Activated T-helper 1 cell treated with anti-CD3 and anti-CD28 coated beads, Interleukin-12 subunit alpha, Interleukin-12 subunit beta, Interleukin-2, Interleukin-4 antibody, amounts not matched to agents 30 ng/mL and 10 ng/mL and 1 ng/mL, durations not matched to agents 14 hours and 24 hours and 36 hours (primary cell): Measurements from ENCODE around the gene KRT84. TPM values are rescaled to one million over a fixed set of nuclear protein-coding genes. Genes with fewer than 3 reads are reported as not detected.
A peak's percentile ranks its signal among the peaks of the same experiment; 100 is the strongest.

Source experiments
- DNase-seq: peaks from one replicate; pipeline ENCODE4 v3.0.0; 2021; ENCODE audit warnings: low spot score
- H3K27ac Mint-ChIP-seq: one replicate; pipeline ENCODE4 v1.8.0; 2021; ENCODE audit warnings: mild to moderate bottlenecking, mixed read lengths
- H3K27me3 Mint-ChIP-seq: one replicate; pipeline ENCODE4 v1.8.0; 2022; ENCODE audit warnings: mild to moderate bottlenecking, moderate library complexity, mixed read lengths; ENCODE audit not compliant: insufficient read depth
- H3K36me3 Mint-ChIP-seq: one replicate; pipeline ENCODE4 v1.8.0; 2021; ENCODE audit warnings: low read depth, mixed read lengths
- H3K4me1 Mint-ChIP-seq: one replicate; pipeline ENCODE4 v1.8.0; 2021; ENCODE audit warnings: low read depth, mixed read lengths
- H3K4me3 Mint-ChIP-seq: one replicate; pipeline ENCODE4 v1.8.0; 2021; ENCODE audit warnings: mild to moderate bottlenecking, moderate library complexity, mixed read lengths
- H3K9me3 Mint-ChIP-seq: one replicate; pipeline ENCODE4 v1.8.0; 2021; ENCODE audit warnings: mixed read lengths
- intact Hi-C: fragments of 100-400 bp; cut with micrococcal nuclease; formaldehyde crosslinking; loops from one replicate; pipeline ENCODE4 v1.15.1; 2024
- total RNA-seq: library from RNA; stranded (reverse); gene quantifications from 2 replicates; pipeline ENCODE4 v1.2.3, GENCODE V29; 2022

The KRT84 gene
- total RNA-seq, 1 donor from 2014 or later = not detected

- peaks cover 7% of the 10 kb centered on the region for H3K27me3 Mint-ChIP-seq
- H3K4me1 Mint-ChIP-seq = peaks cover 4% of the 10 kb centered on the region
- DNase-seq = no peak
- H3K36me3 Mint-ChIP-seq = no peaks in the 10 kb centered on the region
- intact Hi-C loops = no loop called here
- no peak overlapping the region for H3K4me3 Mint-ChIP-seq
- no peak overlapping the region for H3K27ac Mint-ChIP-seq
- H3K9me3 Mint-ChIP-seq = no peaks in the 10 kb centered on the region
Measured at GRCh38 chr12:52360106-52360662, 25.3 kb downstream of the KRT84 start.

- H3K4me3 Mint-ChIP-seq = no peak overlapping the region
- intact Hi-C loops = no loop called here
- no peaks in the 10 kb centered on the region for H3K9me3 Mint-ChIP-seq
- H3K4me1 Mint-ChIP-seq = peaks cover 4% of the 10 kb centered on the region
- peaks cover 5% of the 10 kb centered on the region for H3K27me3 Mint-ChIP-seq
- H3K27ac Mint-ChIP-seq = no peak overlapping the region
- DNase-seq = no peak
- H3K36me3 Mint-ChIP-seq = no peaks in the 10 kb centered on the region
Measured at GRCh38 chr12:52359621-52360061, 25.8 kb downstream of the KRT84 start.

GRCh38 chr12:52358575-52359350, 26.7 kb downstream of the KRT84 start:
- no peak for DNase-seq
- Mint-ChIP-seq H3K4me1 (peaks cover 4% of the 10 kb centered on the region), H3K27me3 (peaks cover 5% of the 10 kb centered on the region), H3K4me3 (no peak overlapping the region), H3K9me3 (no peaks in the 10 kb centered on the region), H3K36me3 (no peaks in the 10 kb centered on the region), H3K27ac (no peak overlapping the region)
- intact Hi-C loops = no loop called here

- H3K27ac Mint-ChIP-seq = no peak overlapping the region
- no peak for DNase-seq
- H3K4me1 Mint-ChIP-seq = peaks cover 4% of the 10 kb centered on the region
- H3K27me3 Mint-ChIP-seq = peaks cover 9% of the 10 kb centered on the region
- intact Hi-C loops = no loop called here
- no peak overlapping the region for H3K4me3 Mint-ChIP-seq
- no peaks in the 10 kb centered on the region for H3K9me3 Mint-ChIP-seq
- H3K36me3 Mint-ChIP-seq = no peaks in the 10 kb centered on the region
Measured at GRCh38 chr12:52356762-52357580, 28.5 kb downstream of the KRT84 start.

- intact Hi-C loops = no loop called here
- no peaks in the 10 kb centered on the region for H3K36me3 Mint-ChIP-seq
Measured at GRCh38 chr12:52356031-52356761, 29.3 kb downstream of the KRT84 start.

GRCh38 chr12:52355176-52355575, 30.3 kb downstream of the KRT84 start:
- Mint-ChIP-seq H3K27ac (no peak overlapping the region), H3K27me3 (peaks cover 12% of the 10 kb centered on the region), H3K4me3 (no peak overlapping the region), H3K4me1 (peaks cover 8% of the 10 kb centered on the region), H3K36me3 (no peaks in the 10 kb centered on the region), H3K9me3 (no peaks in the 10 kb centered on the region)
- DNase-seq = no peak
- intact Hi-C loops = no loop called here

More at GRCh38 chr12:52356031-52356761, 29.3 kb downstream of the KRT84 start:
- Mint-ChIP-seq H3K4me1 (peaks cover 8% of the 10 kb centered on the region), H3K9me3 (no peaks in the 10 kb centered on the region), H3K4me3 (no peak overlapping the region), H3K27me3 (peaks cover 12% of the 10 kb centered on the region), H3K27ac (no peak overlapping the region)
- DNase-seq = no peak

GRCh38 chr12:52354200-52354599, 31.3 kb downstream of the KRT84 start:
- Mint-ChIP-seq H3K27me3 (peaks cover 13% of the 10 kb centered on the region), H3K36me3 (no peaks in the 10 kb centered on the region), H3K4me3 (no peak overlapping the region), H3K27ac (no peak overlapping the region), H3K9me3 (no peaks in the 10 kb centered on the region), H3K4me1 (peaks cover 8% of the 10 kb centered on the region)
- DNase-seq = no peak
- intact Hi-C loops = no loop called here

- DNase-seq = no peak
- H3K4me1 Mint-ChIP-seq = peaks cover 8% of the 10 kb centered on the region
- intact Hi-C loops = no loop called here
- peaks cover 17% of the 10 kb centered on the region for H3K27me3 Mint-ChIP-seq
- no peak overlapping the region for H3K4me3 Mint-ChIP-seq
- H3K27ac Mint-ChIP-seq = no peak overlapping the region
- H3K9me3 Mint-ChIP-seq = no peaks in the 10 kb centered on the region
- no peaks in the 10 kb centered on the region for H3K36me3 Mint-ChIP-seq
Measured at GRCh38 chr12:52353766-52354165, 31.7 kb downstream of the KRT84 start.

- Mint-ChIP-seq H3K9me3 (no peaks in the 10 kb centered on the region), H3K4me3 (no peak overlapping the region), H3K36me3 (no peaks in the 10 kb centered on the region), H3K27ac (no peak overlapping the region), H3K27me3 (peaks cover 18% of the 10 kb centered on the region), H3K4me1 (peaks cover 4% of the 10 kb centered on the region)
- DNase-seq = no peak
- intact Hi-C loops = no loop called here
Measured at GRCh38 chr12:52352951-52353350, 32.5 kb downstream of the KRT84 start.

- Mint-ChIP-seq H3K27ac (peak overlapping the region; percentile 14), H3K27me3 (peaks cover 24% of the 10 kb centered on the region), H3K36me3 (no peaks in the 10 kb centered on the region), H3K9me3 (no peaks in the 10 kb centered on the region), H3K4me3 (no peak overlapping the region), H3K4me1 (peaks cover 4% of the 10 kb centered on the region)
- intact Hi-C loops = no loop called here
- no peak for DNase-seq
Measured at GRCh38 chr12:52351196-52352059, 34.0 kb downstream of the KRT84 start.

GRCh38 chr12:52350786-52351185, 34.7 kb downstream of the KRT84 start:
- Mint-ChIP-seq H3K27ac (no peak overlapping the region), H3K4me3 (no peak overlapping the region), H3K27me3 (peaks cover 26% of the 10 kb centered on the region), H3K9me3 (no peaks in the 10 kb centered on the region), H3K4me1 (peaks cover 4% of the 10 kb centered on the region), H3K36me3 (no peaks in the 10 kb centered on the region)
- no peak for DNase-seq
- intact Hi-C loops = no loop called here
